Suprapubic skin (tissue), 4 donors: ENCODE results near the gene GOLGA6L2.

Experiments
- CTCF ChIP-seq, 2 donors: fragments of 200-600 bp in 1 of 2; fragments of 450-650 bp in 1 of 2; sonication (generic) in 1 of 2; IDR thresholded peaks; one replicate each; pipeline ENCODE4 v1.5.1; 2016 to 2019; ENCODE audit warnings: antibody characterized with exemption in 2 of 2, mild to moderate bottlenecking in 1 of 2, moderate library complexity in 1 of 2
- POLR2A ChIP-seq, 2 donors: fragments of 450-650 bp; IDR thresholded peaks; one replicate each; pipeline ENCODE4 v1.6.1; 2017; ENCODE audit warnings: antibody characterized with exemption in 2 of 2, mild to moderate bottlenecking in 2 of 2, moderate library complexity in 2 of 2
- POLR2AphosphoS5 ChIP-seq, 3 donors: sonication (generic); formaldehyde crosslinking; IDR thresholded peaks; one replicate each; pipeline ENCODE4 v1.6.1; 2017; ENCODE audit warnings: antibody characterized with exemption in 3 of 3

GRCh38 chr15:23437673-23438072 lies 9.4 kb downstream of the GOLGA6L2 start:
- TF ChIP-seq POLR2A (IDR thresholded peaks at IDR 0.05) (no peak), POLR2AphosphoS5 (IDR thresholded peaks at IDR 0.05) (no peak), CTCF (IDR thresholded peaks at IDR 0.05) (no peak)
